HCT116 (cell line): ENCODE data around the gene POLA2. TPM values are rescaled to one million over a fixed set of nuclear protein-coding genes. Genes with fewer than 3 reads are reported as not detected.
A peak's percentile ranks its signal among the peaks of the same experiment; 100 is the strongest.

Experiments
- ATAC-seq: fragments of 200-7000 bp; cut with Tn5 transposase; 2 replicates; pipeline ENCODE4 v1.9.1; 2020; ENCODE audit warnings: mild to moderate bottlenecking, moderate library complexity
- BruUV-seq: library from RNA; stranded (reverse); fragments of 400-500 nt; replicated peaks from 2 replicates; lab custom pipeline; 2021; lab: Mats Ljungman, UMichigan
- CTCF ChIA-PET: fragments of 300-600 bp; sonication (Branson Sonifier 250); formaldehyde crosslinking; loops from one replicate; lab custom pipeline; 2021; ENCODE audit warnings: antibody characterized with exemption; lab: Charles Lee
- POLR2A ChIA-PET: fragments of 300-600, 350-600 bp; sonication (Branson Sonifier 250); formaldehyde crosslinking; loops from one replicate; lab custom pipeline; 2021; ENCODE audit warnings: antibody characterized with exemption; lab: Charles Lee
- RAD21 ChIA-PET, 2 experiments: fragments of 300-600 bp; sonication (Branson Sonifier 250); formaldehyde crosslinking; loops; one replicate each; lab custom pipeline; 2023; ENCODE audit warnings: low total read pairs in 2 of 2; ENCODE audit not compliant: uncharacterized antibody in 2 of 2, unreplicated experiment in 2 of 2, low non-redundant PET in 1 of 2; lab: Charles Lee
- DNase-seq: peaks from one replicate; pipeline ENCODE4 v3.0.0-alpha.2; 2010; ENCODE audit warnings: low read depth, low spot score
- H2AFZ ChIP-seq: fragments of 200-600 bp; shearing (Covaris generic), sonication (generic); 2 replicates; pipeline ENCODE4 v1.6.1; 2017; ENCODE audit warnings: low read depth, mixed run types, mixed read lengths, antibody characterized with exemption, low read length; ENCODE audit not compliant: poor library complexity, severe bottlenecking
- H3K27ac ChIP-seq: 2 replicates; pipeline ENCODE4 v1.5.1; 2012; ENCODE audit warnings: low read depth, low read length
- H3K27me3 ChIP-seq: fragments of 200-600 bp; sonication (generic); 2 replicates; pipeline ENCODE4 v1.6.1; 2016; ENCODE audit warnings: mixed run types, low read length, mixed read lengths; ENCODE audit not compliant: insufficient read depth
- H3K36me3 ChIP-seq, 2 experiments: fragments of 200-500 bp in 1 of 2; fragments of 200-600 bp in 1 of 2; sonication (Bioruptor generic) in 1 of 2; sonication (generic) in 1 of 2; 2 replicates each; pipeline versions ENCODE4 v1.5.1 to v1.6.1; 2014 to 2016; ENCODE audit warnings: low read length in 2 of 2, inconsistent platforms in 1 of 2, mixed read lengths in 1 of 2, mixed run types in 1 of 2; ENCODE audit not compliant: insufficient read depth in 2 of 2, control insufficient read depth in 1 of 2
- H3K4me1 ChIP-seq, 2 experiments: fragments of 200-600 bp in 1 of 2; sonication (generic) in 1 of 2; 2 replicates each; pipeline versions ENCODE4 v1.5.1 to v1.6.1; 2012 to 2017; ENCODE audit warnings: low read length in 2 of 2, inconsistent platforms in 1 of 2, mild to moderate bottlenecking in 1 of 2, mixed read lengths in 1 of 2, mixed run types in 1 of 2, moderate library complexity in 1 of 2; ENCODE audit not compliant: insufficient read depth in 2 of 2, control insufficient read depth in 1 of 2
- H3K4me2 ChIP-seq: fragments of 200-600 bp; sonication (generic); 2 replicates; pipeline ENCODE4 v1.6.1; 2017; ENCODE audit warnings: mixed run types, low read length, mixed read lengths
- H3K4me3 ChIP-seq, 2 experiments: fragments of 200-600 bp in 1 of 2; sonication (generic) in 1 of 2; replicated peaks in 1 of 2; 2 replicates each; pipeline ENCODE4 v1.5.1; 2011 to 2016; ENCODE audit warnings: low read length in 2 of 2, control low read depth in 1 of 2, low read depth in 1 of 2, mild to moderate bottlenecking in 1 of 2, mixed read lengths in 1 of 2, mixed run types in 1 of 2
- H3K79me2 ChIP-seq: fragments of 200-600 bp; sonication (generic); 2 replicates; pipeline ENCODE4 v1.6.1; 2017; ENCODE audit warnings: mild to moderate bottlenecking, mixed run types, low read length, moderate library complexity, mixed read lengths; ENCODE audit not compliant: insufficient read depth
- H3K9ac ChIP-seq: fragments of 200-600 bp; sonication (generic); 2 replicates; pipeline ENCODE4 v1.6.1; 2016; ENCODE audit warnings: low read length, mixed read lengths
- H3K9me2 ChIP-seq: fragments of 200-600 bp; sonication (generic), shearing (Covaris generic); 2 replicates; pipeline ENCODE4 v1.6.1; 2017; ENCODE audit warnings: mixed run types, mild to moderate bottlenecking, moderate library complexity; ENCODE audit not compliant: insufficient read depth
- H3K9me3 ChIP-seq, 2 experiments: fragments of 200-500 bp in 1 of 2; fragments of 200-600 bp in 1 of 2; sonication (Bioruptor generic) in 1 of 2; sonication (generic) in 1 of 2; 2 replicates each; pipeline ENCODE4 v1.6.1; 2014 to 2017; ENCODE audit warnings: low read length in 2 of 2, mixed read lengths in 2 of 2, inconsistent platforms in 1 of 2, low read depth in 1 of 2, mild to moderate bottlenecking in 1 of 2, mixed run types in 1 of 2, moderate library complexity in 1 of 2; ENCODE audit not compliant: control insufficient read depth in 1 of 2, insufficient read depth in 1 of 2
- H4K20me1 ChIP-seq: fragments of 200-600 bp; sonication (generic), shearing (Covaris generic); 2 replicates; pipeline ENCODE4 v1.6.1; 2017; ENCODE audit warnings: mixed run types, mild to moderate bottlenecking, moderate library complexity; ENCODE audit not compliant: insufficient read depth
- CBX3 ChIP-seq: IDR thresholded peaks from 2 replicates; pipeline ENCODE4 v1.6.1; 2012; ENCODE audit warnings: low read depth
- ELF1 ChIP-seq: IDR thresholded peaks from 2 replicates; pipeline ENCODE4 v1.6.1; 2012; ENCODE audit warnings: low read depth, borderline replicate concordance
- RAD21 ChIP-seq: IDR thresholded peaks from 2 replicates; pipeline ENCODE4 v1.6.1; 2012; ENCODE audit warnings: low read depth, mild to moderate bottlenecking
- SIN3A ChIP-seq: IDR thresholded peaks from 2 replicates; pipeline ENCODE4 v1.6.1; 2012; ENCODE audit warnings: low read depth
- ZFX ChIP-seq: fragments of 450-650 bp; IDR thresholded peaks from 2 replicates; pipeline ENCODE4 v1.6.1; 2017
- intact Hi-C: fragments of 100-400 bp; cut with micrococcal nuclease; formaldehyde crosslinking; loops from 2 replicates; pipeline ENCODE4 v1.10.0; 2022
- total RNA-seq: library from RNA; stranded (reverse); gene quantifications from one replicate; pipeline ENCODE4 v1.2.1, GENCODE V29; 2021; ENCODE audit not compliant: unreplicated experiment
- TF ChIP-seq, protein P1 (sequence below): IDR thresholded peaks from 2 replicates; pipeline ENCODE4 v1.6.1; 2012
- TF ChIP-seq, protein P2 (sequence below), 3 experiments: fragments of 200-600 bp in 1 of 3; sonication (generic) in 1 of 3; IDR thresholded peaks in 2 of 3; conservative IDR thresholded peaks in 1 of 3; 2 replicates each; pipeline ENCODE4 v1.5.1; 2012 to 2017; ENCODE audit warnings: low read depth in 2 of 3, low read length in 2 of 3, antibody characterized with exemption in 1 of 3, borderline replicate concordance in 1 of 3, control low read depth in 1 of 3, mild to moderate bottlenecking in 1 of 3, mixed read lengths in 1 of 3, mixed run types in 1 of 3, moderate library complexity in 1 of 3; ENCODE audit not compliant: insufficient read depth in 1 of 3

POLA2 gene
- total RNA-seq, 1 experiment from 2014 or later = 20.0 TPM

DNA sequence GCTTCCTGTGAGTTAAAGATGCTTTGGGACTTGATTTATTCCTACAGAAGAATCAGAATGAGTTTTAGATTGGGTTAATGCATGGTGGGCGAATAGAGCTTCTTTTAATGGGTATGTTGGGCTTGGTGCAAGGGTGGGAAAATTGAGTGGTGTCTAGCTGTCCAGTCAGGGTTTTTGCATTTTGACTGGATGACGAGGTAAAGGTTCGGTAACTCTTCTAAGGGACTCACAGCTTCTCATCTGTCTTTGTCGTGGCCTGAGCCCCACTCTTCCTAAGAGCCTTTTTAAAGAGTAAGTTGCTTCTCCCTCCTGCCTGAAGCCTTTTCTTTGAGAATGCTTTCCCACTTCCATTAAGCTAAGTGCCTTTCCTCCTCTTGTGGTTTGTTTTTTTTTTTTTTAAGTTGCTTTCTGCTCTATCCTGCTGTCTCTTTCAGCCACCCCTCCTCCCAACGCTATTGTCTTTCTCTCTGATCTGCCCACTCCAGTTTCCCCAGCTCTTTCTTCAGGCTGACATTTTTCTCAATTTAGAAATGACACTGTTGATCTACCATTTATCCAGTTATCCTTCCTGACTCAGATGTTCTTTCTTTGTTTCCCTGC, 73.0 kb downstream of the POLA2 start:
- TF ChIP-seq, protein P1, sequence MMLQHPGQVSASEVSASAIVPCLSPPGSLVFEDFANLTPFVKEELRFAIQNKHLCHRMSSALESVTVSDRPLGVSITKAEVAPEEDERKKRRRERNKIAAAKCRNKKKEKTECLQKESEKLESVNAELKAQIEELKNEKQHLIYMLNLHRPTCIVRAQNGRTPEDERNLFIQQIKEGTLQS = no peak
- TF ChIP-seq SIN3A = no peak
- TF ChIP-seq ZFX = no peak
- no peak for TF ChIP-seq RAD21
- TF ChIP-seq, protein P2, sequence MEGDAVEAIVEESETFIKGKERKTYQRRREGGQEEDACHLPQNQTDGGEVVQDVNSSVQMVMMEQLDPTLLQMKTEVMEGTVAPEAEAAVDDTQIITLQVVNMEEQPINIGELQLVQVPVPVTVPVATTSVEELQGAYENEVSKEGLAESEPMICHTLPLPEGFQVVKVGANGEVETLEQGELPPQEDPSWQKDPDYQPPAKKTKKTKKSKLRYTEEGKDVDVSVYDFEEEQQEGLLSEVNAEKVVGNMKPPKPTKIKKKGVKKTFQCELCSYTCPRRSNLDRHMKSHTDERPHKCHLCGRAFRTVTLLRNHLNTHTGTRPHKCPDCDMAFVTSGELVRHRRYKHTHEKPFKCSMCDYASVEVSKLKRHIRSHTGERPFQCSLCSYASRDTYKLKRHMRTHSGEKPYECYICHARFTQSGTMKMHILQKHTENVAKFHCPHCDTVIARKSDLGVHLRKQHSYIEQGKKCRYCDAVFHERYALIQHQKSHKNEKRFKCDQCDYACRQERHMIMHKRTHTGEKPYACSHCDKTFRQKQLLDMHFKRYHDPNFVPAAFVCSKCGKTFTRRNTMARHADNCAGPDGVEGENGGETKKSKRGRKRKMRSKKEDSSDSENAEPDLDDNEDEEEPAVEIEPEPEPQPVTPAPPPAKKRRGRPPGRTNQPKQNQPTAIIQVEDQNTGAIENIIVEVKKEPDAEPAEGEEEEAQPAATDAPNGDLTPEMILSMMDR (IDR thresholded peaks at IDR 0.05 in 2 of 3, conservative IDR thresholded peaks at IDR 0.05 in 1 of 3; ENCODE audit: borderline replicate concordance in 1 of 3, insufficient read depth in 1 of 3, low read depth in 2 of 3, low read length in 2 of 3) = no peak
- no peak for TF ChIP-seq CBX3
- no peak for TF ChIP-seq ELF1
- TF ChIP-seq, all 23 proteins: peak for 0
- H3K4me3 ChIP-seq = peak overlapping the region; percentile 70 to 93
- H3K9me3 ChIP-seq = no peaks in the 10 kb centered on the region
- no peaks in the 10 kb centered on the region for H3K9me2 ChIP-seq
- peaks cover 59% of the 10 kb centered on the region for H3K79me2 ChIP-seq
- peak overlapping the region; percentile 88 for H3K4me2 ChIP-seq
- intact Hi-C loops = no loop called here
- H3K4me1 ChIP-seq = peaks cover 10 to 23% of the 10 kb centered on the region in 2 experiments
- H3K36me3 ChIP-seq = 0 out of 4 replicates have a peak, but pooled peaks cover 0 to 5% of the 10 kb centered on the region in 2 experiments
- ATAC-seq (no peak), DNase-seq (no peak)
- H4K20me1 ChIP-seq = peaks cover 8% of the 10 kb centered on the region; the same call in 1 of the 2 replicates
- CTCF ChIA-PET = interaction anchor here (6.9 to 8.5 kb wide), 2 partner anchors 19 to 58 kb away, joined by 103 to 202 read pairs; partner anchors contain the start of gene CDC42EP2
- no peak overlapping the region for H2AFZ ChIP-seq
- POLR2A ChIA-PET = interaction anchor here (1.0 to 2.4 kb wide), 3 partner anchors 60 to 167 kb away, joined by 3 to 12 read pairs (median 3); partner anchors contain the start of gene MALAT1
- RAD21 ChIA-PET = no interaction called here
- BruUV-seq = no TSS peak
- no peaks in the 10 kb centered on the region for H3K27me3 ChIP-seq
- H3K27ac ChIP-seq = peak overlapping the region; percentile 73
- peak overlapping the region; percentile 90 for H3K9ac ChIP-seq
